Measurements from ENCODE around the gene RASA2.
"Not testable (repeated sequence)": the region's sequence is repeated elsewhere in the genome, so short reads cannot be mapped to it uniquely, and the experiment has no call there.

RASA2 gene

GRCh38 chr3:141469720-141470119 lies 17.1 kb upstream of the RASA2 start:
- Histone ChIP-seq H3K36me3 (replicated peaks) (no peaks in the 10 kb centered on the region), H3K4me3 (ENCODE audit: low read depth, low read length) (no peak overlapping the region), H3K27me3 (replicated peaks) (no peaks in the 10 kb centered on the region), H3K27ac (peak overlapping the region; percentile 13)
- TF ChIP-seq, protein P1, sequence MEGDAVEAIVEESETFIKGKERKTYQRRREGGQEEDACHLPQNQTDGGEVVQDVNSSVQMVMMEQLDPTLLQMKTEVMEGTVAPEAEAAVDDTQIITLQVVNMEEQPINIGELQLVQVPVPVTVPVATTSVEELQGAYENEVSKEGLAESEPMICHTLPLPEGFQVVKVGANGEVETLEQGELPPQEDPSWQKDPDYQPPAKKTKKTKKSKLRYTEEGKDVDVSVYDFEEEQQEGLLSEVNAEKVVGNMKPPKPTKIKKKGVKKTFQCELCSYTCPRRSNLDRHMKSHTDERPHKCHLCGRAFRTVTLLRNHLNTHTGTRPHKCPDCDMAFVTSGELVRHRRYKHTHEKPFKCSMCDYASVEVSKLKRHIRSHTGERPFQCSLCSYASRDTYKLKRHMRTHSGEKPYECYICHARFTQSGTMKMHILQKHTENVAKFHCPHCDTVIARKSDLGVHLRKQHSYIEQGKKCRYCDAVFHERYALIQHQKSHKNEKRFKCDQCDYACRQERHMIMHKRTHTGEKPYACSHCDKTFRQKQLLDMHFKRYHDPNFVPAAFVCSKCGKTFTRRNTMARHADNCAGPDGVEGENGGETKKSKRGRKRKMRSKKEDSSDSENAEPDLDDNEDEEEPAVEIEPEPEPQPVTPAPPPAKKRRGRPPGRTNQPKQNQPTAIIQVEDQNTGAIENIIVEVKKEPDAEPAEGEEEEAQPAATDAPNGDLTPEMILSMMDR (IDR thresholded peaks at IDR 0.05; ENCODE audit: low read depth, low read length, missing control alignments): no peak
- no peak for DNase-seq
- in situ Hi-C loops (cut with HindIII; ENCODE audit: low pct_ligation_motif_present, low sequenced_read_pairs): no loop called here

DNA sequence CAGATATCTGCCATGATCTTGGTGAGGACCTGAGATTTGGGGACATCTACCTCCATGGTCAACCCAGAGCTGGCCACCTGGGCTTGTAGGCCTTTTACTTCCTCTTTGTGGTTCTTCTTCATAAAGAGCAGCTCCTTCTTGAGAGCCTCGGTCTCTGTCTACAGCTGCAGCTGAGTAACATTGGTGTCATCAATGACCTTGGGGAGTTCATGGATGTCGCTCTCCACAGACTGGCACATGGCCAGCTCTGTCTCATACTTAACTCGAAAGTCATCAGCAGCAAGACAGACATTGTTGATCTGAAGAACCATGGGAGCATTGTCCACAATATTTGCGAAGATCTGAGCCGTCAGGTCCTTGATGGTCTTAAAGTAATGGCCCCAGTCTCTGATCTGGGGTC lies 15.7 kb upstream of the RASA2 start:
- TF ChIP-seq, protein P1 (IDR thresholded peaks at IDR 0.05; ENCODE audit: low read depth, low read length, missing control alignments): no peak
- no peak overlapping the region for H3K4me3 ChIP-seq (ENCODE audit: low read depth, low read length)
- DNase-seq: peak; percentile 79
- no peak overlapping the region for H3K27ac ChIP-seq
- no peaks in the 10 kb centered on the region for H3K27me3 ChIP-seq (replicated peaks)
- H3K36me3 ChIP-seq (replicated peaks): no peaks in the 10 kb centered on the region
- in situ Hi-C loops (cut with HindIII; ENCODE audit: low pct_ligation_motif_present, low sequenced_read_pairs): no loop called here

DNA sequence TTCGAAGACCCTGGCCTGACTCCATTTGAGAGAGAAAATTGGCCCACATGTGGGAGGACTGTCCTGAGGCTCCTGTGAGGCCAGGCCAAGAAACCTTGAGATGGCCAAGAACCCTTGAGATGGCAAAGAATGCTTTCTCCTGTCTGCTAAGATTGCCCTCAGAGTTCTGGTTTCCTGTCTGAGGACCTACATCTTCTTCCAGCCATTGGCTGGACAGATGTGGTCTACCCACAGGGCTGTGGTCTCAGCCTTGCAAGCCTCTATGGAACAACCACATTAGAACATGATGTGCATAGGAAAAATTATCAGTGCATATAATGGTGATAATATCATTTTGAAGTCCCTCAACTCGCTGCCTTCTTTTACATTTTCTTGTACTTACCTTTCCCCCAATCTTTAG lies 10.8 kb upstream of the RASA2 start:
- Histone ChIP-seq H3K36me3 (replicated peaks) (no peaks in the 10 kb centered on the region), H3K27me3 (replicated peaks) (no peaks in the 10 kb centered on the region), H3K27ac (no peak overlapping the region), H3K4me3 (ENCODE audit: low read depth, low read length) (no peak overlapping the region)
- TF ChIP-seq, protein P1 (IDR thresholded peaks at IDR 0.05; ENCODE audit: low read depth, low read length, missing control alignments): no peak
- DNase-seq: no peak
- in situ Hi-C loops (cut with HindIII; ENCODE audit: low pct_ligation_motif_present, low sequenced_read_pairs): no loop called here

- H3K27ac ChIP-seq: peak overlapping the region; percentile 24
- in situ Hi-C loops (cut with HindIII; ENCODE audit: low pct_ligation_motif_present, low sequenced_read_pairs): no loop called here
- DNase-seq: peak; percentile 89
- H3K27me3 ChIP-seq (replicated peaks): no peaks in the 10 kb centered on the region
- H3K36me3 ChIP-seq (replicated peaks): no peaks in the 10 kb centered on the region
- TF ChIP-seq, protein P1 (IDR thresholded peaks at IDR 0.05; ENCODE audit: low read depth, low read length, missing control alignments): no peak
- no peak overlapping the region for H3K4me3 ChIP-seq (ENCODE audit: low read depth, low read length)
Observed at GRCh38 chr3:141477224-141477623, 9.6 kb upstream of the RASA2 start.

GRCh38 chr3:141478139-141478538 lies 8.7 kb upstream of the RASA2 start:
- Histone ChIP-seq H3K4me3 (ENCODE audit: low read depth, low read length) (no peak overlapping the region), H3K36me3 (replicated peaks) (no peaks in the 10 kb centered on the region), H3K27me3 (replicated peaks) (no peaks in the 10 kb centered on the region), H3K27ac (no peak overlapping the region)
- TF ChIP-seq, protein P1 (IDR thresholded peaks at IDR 0.05; ENCODE audit: low read depth, low read length, missing control alignments): no peak
- no peak for DNase-seq
- in situ Hi-C loops (cut with HindIII; ENCODE audit: low pct_ligation_motif_present, low sequenced_read_pairs): no loop called here

DNA sequence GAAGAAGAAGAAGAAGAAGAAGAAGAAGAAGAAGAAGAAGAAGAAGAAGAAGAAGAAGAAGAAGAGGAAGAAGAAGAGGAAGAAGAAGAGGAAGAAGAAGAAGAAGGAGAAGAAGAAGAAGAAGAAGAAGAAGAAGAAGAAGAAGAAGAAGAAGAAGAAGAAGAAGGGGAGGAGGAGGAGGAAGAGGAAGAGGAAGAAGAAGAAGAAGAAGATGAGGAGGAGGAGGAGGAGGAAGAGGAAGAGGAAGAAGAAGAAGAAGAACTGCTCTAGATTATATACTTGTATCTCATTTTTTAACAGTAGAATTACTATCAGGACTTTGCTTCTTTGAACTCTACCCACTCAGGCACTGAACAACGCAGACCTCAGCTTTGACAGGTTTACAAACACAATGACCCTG lies 8.0 kb upstream of the RASA2 start:
- in situ Hi-C loops (cut with HindIII; ENCODE audit: low pct_ligation_motif_present, low sequenced_read_pairs); H3K36me3 ChIP-seq (replicated peaks): not testable (repeated sequence)

More for the DNA sequence above, 8.0 kb upstream of the RASA2 start:
- H3K27me3 ChIP-seq (replicated peaks); H3K4me3 ChIP-seq (ENCODE audit: low read depth, low read length); H3K27ac ChIP-seq; DNase-seq: not testable (repeated sequence)
